ENCODE results near the gene L1CAM.
A peak's percentile ranks its signal among the peaks of the same experiment; 100 is the strongest.

L1CAM gene, protein sequence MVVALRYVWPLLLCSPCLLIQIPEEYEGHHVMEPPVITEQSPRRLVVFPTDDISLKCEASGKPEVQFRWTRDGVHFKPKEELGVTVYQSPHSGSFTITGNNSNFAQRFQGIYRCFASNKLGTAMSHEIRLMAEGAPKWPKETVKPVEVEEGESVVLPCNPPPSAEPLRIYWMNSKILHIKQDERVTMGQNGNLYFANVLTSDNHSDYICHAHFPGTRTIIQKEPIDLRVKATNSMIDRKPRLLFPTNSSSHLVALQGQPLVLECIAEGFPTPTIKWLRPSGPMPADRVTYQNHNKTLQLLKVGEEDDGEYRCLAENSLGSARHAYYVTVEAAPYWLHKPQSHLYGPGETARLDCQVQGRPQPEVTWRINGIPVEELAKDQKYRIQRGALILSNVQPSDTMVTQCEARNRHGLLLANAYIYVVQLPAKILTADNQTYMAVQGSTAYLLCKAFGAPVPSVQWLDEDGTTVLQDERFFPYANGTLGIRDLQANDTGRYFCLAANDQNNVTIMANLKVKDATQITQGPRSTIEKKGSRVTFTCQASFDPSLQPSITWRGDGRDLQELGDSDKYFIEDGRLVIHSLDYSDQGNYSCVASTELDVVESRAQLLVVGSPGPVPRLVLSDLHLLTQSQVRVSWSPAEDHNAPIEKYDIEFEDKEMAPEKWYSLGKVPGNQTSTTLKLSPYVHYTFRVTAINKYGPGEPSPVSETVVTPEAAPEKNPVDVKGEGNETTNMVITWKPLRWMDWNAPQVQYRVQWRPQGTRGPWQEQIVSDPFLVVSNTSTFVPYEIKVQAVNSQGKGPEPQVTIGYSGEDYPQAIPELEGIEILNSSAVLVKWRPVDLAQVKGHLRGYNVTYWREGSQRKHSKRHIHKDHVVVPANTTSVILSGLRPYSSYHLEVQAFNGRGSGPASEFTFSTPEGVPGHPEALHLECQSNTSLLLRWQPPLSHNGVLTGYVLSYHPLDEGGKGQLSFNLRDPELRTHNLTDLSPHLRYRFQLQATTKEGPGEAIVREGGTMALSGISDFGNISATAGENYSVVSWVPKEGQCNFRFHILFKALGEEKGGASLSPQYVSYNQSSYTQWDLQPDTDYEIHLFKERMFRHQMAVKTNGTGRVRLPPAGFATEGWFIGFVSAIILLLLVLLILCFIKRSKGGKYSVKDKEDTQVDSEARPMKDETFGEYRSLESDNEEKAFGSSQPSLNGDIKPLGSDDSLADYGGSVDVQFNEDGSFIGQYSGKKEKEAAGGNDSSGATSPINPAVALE

DNA sequence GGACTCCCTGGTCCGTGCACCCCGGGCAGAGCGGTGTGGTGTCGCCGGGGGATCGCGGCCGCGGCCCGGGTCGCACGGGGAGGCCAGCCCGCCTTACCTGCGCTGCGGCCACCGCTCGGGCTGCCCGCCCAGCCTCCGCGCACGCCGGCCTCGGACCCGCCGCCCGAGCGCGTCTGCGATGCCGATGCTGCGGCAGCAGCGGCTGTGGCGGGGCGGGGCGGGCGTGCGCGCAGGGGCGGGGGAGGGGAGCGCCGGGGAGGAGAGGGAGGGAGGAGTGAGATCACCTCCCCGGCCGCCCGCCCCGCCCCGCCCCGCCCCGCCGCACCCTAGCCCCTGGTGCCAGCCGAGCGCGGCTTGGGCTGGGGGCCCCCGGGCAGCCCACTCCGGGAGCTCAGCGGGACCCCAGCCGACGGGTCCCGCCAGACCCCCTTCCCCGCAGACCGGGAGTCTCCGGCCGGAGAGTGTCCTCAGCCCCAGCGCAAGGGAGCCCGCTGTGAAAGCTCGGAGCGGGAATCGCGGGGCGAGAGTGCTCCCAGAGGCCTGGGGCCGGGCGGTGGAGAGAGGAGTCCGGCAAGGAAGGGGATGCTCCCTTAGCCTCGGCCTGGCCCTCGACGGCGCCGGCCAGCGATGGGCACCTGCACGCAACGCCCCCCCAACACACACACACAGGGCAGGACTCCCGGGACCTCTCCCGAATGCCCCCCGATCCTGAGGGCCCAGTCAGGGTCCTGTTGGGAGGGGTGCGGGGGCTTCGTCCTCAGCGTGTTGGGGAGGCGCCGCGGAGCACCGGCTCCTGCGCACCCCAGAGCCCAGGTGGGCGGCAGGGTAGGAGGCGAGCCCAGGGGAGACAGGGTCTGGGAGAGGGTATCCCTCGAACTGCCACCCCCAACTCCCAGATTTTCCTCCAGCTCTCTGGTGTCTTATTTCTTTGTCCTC is at the start of gene L1CAM:
Gene L1CAM, minus strand, starts transcription at position 206 of the 936 bp plus-strand sequence. CDS start 10,337 bp downstream, outside the sequence.
- no peak for DNase-seq (ENCODE audit: extremely low spot score, insufficient read length, low read depth)
- no peak for FAIRE-seq

GRCh38 chrX:153935326-153935851 is 49.4 kb upstream of the L1CAM start:
- no peak for DNase-seq (ENCODE audit: extremely low spot score, insufficient read length, low read depth)
- FAIRE-seq, result no peak

DNA sequence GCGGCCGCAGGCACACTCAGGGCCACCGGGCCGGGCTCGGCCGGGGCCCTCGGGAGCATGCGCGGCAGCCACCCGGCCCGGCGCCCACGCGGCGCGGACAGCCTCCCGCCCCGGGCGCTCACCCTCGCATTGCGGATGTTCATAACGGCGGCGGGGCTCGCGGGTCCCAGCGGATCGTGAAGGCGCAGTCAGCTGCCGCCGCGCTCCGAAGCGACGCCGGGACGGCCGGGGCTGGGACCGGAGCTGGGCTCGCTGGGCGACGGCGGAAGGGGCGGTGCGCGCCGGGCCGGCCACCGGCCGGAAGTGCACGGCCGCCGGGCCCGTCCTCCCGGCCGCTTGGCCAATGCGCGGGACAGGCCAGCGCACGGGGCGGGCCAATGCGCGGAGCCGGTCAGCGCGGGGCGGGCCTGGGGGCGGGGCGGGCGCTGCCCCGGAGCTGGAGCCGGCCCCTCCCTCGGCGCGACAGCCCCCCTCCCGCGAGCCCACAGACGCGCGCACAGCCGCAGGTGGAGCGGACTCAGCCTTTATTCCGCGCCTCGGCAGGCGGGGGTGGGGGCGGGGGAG is 48.9 kb upstream of the L1CAM start, which contains the start of gene NAA10:
Gene NAA10, minus strand, starts transcription at position 276 of the 564 bp plus-strand sequence. Its CDS starts 133 bp downstream, at position 143.
- FAIRE-seq, result peak; percentile 83
- DNase-seq (ENCODE audit: extremely low spot score, insufficient read length, low read depth), result peak; percentile 63

DNA sequence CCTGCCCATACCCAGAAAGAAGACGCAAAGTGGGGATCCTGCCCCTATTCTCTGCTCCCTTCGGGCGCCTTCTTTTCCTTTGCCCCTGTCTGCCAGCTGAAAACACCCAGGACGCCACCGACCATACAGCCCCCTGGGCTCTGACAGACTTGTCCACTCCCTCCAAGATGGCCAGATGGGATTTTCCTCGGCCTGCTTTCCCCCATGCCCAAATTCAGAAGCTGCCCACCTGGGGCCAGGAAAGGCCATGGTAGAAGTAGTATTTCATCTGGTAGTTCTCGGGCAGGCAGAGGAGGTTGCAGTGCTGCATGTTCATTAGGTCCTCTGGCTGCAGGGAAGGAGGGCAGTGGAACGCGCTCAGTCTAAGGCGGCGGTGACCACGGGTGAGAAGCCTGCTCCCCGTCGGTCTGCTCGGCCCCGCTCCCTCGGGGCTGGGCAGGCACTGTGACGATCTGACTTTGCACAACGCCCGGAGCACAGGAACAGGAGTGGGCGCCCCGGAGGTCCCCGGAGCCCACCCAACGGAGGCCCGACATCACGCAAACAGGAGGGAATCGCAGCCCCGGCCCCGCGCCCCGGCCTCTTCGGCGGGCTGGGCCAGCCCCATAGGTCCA is 48.3 kb upstream of the L1CAM start:
- DNase-seq (ENCODE audit: extremely low spot score, insufficient read length, low read depth) (no peak), FAIRE-seq (no peak)

DNA sequence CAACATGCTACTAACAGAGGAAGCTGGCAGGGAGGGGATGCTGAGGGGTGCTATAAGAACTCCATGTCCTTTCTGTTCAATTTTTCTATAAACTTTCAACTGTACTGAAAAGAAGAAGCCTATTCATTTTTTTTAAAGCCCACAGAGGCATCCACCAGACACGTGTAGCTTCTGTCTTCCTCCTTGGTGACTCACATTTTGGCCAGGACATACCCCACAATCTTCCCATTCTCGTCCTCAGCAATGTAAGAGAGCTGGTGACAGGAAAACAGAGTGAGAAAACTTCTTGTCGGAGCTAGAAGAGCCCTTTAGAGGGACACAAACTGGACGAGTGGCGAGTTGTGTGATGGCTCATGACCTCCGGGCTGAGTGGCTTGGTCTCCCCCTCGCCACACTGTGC is 47.8 kb upstream of the L1CAM start:
- DNase-seq (ENCODE audit: extremely low spot score, insufficient read length, low read depth), result no peak

GRCh38 chrX:153932220-153932915 is 46.4 kb upstream of the L1CAM start:
- DNase-seq (ENCODE audit: extremely low spot score, insufficient read length, low read depth) (no peak), FAIRE-seq (no peak)

More for the DNA sequence above, 47.8 kb upstream of the L1CAM start:
- FAIRE-seq, result no peak

GRCh38 chrX:153931748-153932147 is 45.8 kb upstream of the L1CAM start:
- FAIRE-seq, result no peak

GRCh38 chrX:153931151-153931550 is 45.2 kb upstream of the L1CAM start:
- DNase-seq (ENCODE audit: extremely low spot score, insufficient read length, low read depth) (no peak), FAIRE-seq (no peak)

More at GRCh38 chrX:153931748-153932147, 45.8 kb upstream of the L1CAM start:
- DNase-seq (ENCODE audit: extremely low spot score, insufficient read length, low read depth), result no peak

DNA sequence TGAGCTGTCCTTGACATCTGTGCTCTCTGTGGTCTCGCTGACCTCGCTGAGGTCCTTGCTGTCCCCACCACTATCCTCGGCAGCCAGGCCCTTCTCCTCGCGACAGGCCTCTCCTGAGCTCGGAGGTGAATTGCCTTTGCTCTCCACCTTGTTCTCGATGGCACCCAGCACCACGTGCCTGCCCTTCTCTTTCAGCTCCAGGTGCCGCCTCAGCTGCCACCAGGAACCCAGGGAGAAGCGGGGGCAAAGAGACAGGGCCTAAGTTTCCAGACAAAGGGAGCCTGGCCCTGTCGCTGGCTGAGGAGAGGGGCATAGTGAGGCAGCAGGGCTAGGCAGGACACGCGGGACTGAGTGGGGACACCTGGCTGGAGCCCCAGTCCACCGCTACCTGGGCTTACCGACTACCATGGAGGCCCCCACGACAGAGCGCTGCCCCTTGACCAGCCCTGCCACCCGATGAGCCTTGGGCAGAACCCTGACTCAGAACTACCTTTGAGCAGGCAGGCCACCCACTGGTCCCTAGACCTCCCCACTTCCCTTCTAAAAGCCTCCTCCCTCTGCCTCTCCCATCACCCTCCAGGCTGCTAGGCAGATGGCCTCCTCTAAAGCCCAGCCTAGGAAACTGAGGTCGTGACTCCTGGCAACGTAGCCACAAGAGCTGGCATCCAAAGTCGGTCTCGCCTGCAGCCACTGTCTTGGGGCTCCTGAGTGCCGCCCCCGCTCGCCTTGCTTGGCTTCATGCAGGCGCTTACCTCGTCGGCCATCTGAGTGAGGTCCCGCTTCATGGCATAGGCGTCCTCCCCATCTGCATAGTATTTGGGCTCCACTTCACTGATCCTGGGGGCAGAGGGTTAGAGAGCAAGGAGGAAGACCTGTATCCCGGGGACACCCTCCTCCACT is 44.3 kb upstream of the L1CAM start:
- no peak for FAIRE-seq
- DNase-seq (ENCODE audit: extremely low spot score, insufficient read length, low read depth), result no peak

DNA sequence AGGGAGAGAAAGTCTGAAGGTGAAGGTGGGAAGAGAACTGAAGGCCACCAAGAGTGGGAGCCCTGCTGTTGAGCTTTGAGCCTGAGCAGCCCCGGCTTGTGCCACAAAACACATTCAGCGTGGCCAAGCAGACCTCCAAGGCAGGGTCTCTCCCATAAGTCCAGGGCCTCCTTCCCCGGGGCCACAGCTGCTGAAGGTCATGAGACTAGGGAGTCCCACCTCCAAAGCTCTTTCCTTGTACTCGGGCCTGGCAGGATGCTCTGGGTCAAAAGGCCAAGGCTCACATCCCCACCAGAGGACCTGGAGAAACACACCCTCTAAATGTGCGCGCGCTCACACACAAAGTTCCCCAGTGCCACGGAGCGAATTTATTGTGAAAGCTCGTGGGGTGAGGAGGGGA is 43.6 kb upstream of the L1CAM start:
- FAIRE-seq (no peak), DNase-seq (ENCODE audit: extremely low spot score, insufficient read length, low read depth) (no peak)

DNA sequence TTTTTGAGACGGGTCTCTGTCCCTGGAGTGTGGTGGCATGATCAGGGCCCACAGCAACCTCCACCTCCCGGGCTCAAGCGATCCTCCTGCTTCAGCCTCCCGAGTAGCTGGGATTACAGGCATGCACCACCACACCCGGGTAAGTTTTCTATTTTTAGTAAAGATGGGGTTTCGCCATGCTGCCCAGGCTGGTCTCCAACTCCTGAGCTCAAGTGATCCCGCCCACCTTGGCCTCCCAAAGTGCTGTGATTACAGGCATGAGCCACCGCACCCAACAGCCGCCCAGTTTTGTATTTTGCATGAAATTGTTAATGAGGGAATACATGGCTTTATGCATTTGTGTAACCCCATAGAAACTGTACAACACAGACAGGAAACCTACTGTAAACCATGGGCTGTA is 42.9 kb upstream of the L1CAM start:
- FAIRE-seq (peak; percentile 38), DNase-seq (ENCODE audit: extremely low spot score, insufficient read length, low read depth) (no peak)

GRCh38 chrX:153927922-153928760 is 42.2 kb upstream of the L1CAM start:
- DNase-seq (ENCODE audit: extremely low spot score, insufficient read length, low read depth) (peak; percentile 73), FAIRE-seq (peak; percentile 100)

GRCh38 chrX:153927672-153927921 is 41.6 kb upstream of the L1CAM start:
- no peak for DNase-seq (ENCODE audit: extremely low spot score, insufficient read length, low read depth)
- no peak for FAIRE-seq

DNA sequence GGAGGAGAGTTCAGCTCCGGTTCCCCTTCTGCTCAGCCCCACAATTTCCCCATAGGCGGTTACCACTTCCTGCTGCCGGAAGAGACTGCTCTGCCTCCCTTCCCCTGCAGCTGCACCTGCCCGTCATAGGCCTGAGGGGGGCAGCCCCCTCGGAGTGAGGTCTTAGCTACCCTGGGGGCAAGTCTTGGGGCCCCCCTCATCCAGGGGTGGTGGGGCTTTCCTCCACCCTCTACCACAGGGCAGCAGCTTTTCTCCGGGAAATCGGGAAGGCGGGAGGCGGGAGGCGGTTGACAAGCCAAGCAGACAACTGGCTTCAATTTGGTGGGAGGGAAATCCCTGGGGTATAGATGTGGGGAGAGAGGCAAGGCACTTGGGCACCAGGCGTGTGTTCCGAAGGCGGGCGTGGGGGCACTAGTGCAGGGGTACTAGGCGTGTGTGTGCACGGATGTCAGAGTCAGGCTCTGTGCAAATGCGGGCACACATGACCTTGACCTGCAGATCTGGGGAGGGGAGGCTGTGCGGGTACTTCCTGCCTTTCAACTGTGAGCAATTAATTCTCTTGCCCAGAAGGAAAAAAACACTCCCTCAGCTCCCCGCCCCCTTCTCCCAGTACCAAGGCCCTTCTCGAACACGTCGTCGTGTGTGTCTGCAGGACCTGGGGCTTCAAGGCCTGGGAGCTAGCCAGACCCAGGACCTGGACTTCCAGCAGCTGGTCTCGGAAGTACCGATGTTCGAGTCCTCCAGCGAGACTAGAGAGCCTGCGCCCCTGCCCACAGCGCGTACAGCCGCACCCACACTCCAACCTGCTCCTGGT is 41.1 kb upstream of the L1CAM start:
- no peak for DNase-seq (ENCODE audit: extremely low spot score, insufficient read length, low read depth)
- peak; percentile 99 for FAIRE-seq

DNA sequence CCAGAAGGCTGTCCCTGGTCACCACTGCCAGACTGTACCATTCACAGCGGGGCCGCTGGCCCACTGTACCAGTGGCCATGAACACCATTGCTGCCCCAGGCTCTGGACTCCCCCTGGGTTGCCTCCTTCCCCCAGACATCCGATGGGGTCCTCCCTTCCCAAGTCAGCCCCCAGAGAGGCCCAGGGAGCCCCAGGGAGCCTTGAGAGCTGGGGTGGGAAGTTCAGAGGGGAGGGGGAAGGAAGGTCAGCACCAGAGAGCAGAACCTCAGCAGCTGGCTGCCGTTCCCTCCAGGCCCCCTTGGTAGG is 40.5 kb upstream of the L1CAM start:
- DNase-seq (ENCODE audit: extremely low spot score, insufficient read length, low read depth), result no peak
- no peak for FAIRE-seq
